Lower lobe of right lung (tissue), 2 donors: Measurements from ENCODE around the gene TMEM185B. TPM values are rescaled to one million over a fixed set of nuclear protein-coding genes. Genes with fewer than 3 reads are reported as not detected.
A peak's percentile ranks its signal among the peaks of the same experiment; 100 is the strongest.
"Not testable (repeated sequence)": the region's sequence is repeated elsewhere in the genome, so short reads cannot be mapped to it uniquely, and the experiment has no call there.

ENCODE experiments used
- ATAC-seq, 2 donors: fragments of 200-7000 bp; cut with Tn5 transposase; one replicate each; pipeline ENCODE4 v1.9.1; 2020 to 2022; ENCODE audit warnings: mild to moderate bottlenecking in 2 of 2, moderate library complexity in 2 of 2
- DNase-seq: peaks from one replicate; pipeline ENCODE4 v3.0.0-alpha.2; 2020
- H3K27ac ChIP-seq: fragments of 200-600 bp; one replicate; pipeline ENCODE4 v1.8.0; 2022
- H3K27me3 ChIP-seq: fragments of 200-600 bp; one replicate; pipeline ENCODE4 v1.8.0; 2022; ENCODE audit warnings: low read depth
- H3K36me3 ChIP-seq: fragments of 200-600 bp; one replicate; pipeline ENCODE4 v1.8.0; 2022; ENCODE audit warnings: mild to moderate bottlenecking
- H3K4me1 ChIP-seq: fragments of 200-600 bp; one replicate; pipeline ENCODE4 v1.8.0; 2022
- H3K4me3 ChIP-seq: fragments of 200-600 bp; one replicate; pipeline ENCODE4 v1.8.0; 2022; ENCODE audit warnings: mild to moderate bottlenecking
- H3K9me3 ChIP-seq: fragments of 200-600 bp; one replicate; pipeline ENCODE4 v1.8.0; 2022
- intact Hi-C: fragments of 100-400 bp; cut with DNase I; formaldehyde crosslinking; loops from one replicate; pipeline ENCODE4 v1.11.0; 2022
- total RNA-seq: library from RNA; stranded (reverse); fragmentation: NEBNext Ultra II Directional; extraction: Animal tissue kit (Norgen Biotek cat#: 25700); gene quantifications from one replicate; pipeline ENCODE4 v1.2.1, GENCODE V29; 2021
- TF ChIP-seq, protein P1 (sequence below): fragments of 200-600 bp; IDR thresholded peaks from one replicate; pipeline ENCODE4 v1.8.0; 2022; ENCODE audit warnings: antibody characterized with exemption, mild to moderate bottlenecking
- donor health status: DM: no; HTN: yes; CAD: no; lungs with severe emphysema.

The TMEM185B gene
- total RNA-seq, 1 donor from 2014 or later = 22.2 TPM

DNA sequence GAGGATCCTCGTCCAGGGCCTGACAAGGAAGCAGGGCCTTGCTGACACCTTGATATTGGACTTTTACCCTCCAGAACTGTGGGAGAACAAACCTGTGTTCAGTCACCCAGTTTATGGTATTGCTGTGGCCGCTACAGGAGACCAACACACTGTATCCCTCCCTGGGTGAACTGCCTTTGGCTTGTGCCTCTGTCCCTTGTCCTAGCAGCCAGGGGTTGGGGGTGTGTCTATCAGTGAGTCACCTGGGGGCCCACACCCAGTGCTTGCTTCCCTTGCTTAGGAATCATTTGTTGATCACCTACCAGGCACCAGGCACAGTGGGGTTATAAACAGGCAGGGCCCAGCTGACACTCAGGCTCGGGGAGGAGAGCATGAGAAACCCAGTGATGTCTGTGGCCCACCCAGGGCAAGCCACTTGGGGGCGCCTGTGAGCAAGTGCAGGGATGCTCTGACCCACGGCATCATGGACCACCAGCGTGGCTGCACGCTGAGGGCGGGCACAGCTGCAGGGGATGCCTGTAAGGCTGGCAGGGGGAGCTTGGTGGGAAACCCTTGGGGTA, 17.1 kb downstream of the TMEM185B start:
- TF ChIP-seq, protein P1, sequence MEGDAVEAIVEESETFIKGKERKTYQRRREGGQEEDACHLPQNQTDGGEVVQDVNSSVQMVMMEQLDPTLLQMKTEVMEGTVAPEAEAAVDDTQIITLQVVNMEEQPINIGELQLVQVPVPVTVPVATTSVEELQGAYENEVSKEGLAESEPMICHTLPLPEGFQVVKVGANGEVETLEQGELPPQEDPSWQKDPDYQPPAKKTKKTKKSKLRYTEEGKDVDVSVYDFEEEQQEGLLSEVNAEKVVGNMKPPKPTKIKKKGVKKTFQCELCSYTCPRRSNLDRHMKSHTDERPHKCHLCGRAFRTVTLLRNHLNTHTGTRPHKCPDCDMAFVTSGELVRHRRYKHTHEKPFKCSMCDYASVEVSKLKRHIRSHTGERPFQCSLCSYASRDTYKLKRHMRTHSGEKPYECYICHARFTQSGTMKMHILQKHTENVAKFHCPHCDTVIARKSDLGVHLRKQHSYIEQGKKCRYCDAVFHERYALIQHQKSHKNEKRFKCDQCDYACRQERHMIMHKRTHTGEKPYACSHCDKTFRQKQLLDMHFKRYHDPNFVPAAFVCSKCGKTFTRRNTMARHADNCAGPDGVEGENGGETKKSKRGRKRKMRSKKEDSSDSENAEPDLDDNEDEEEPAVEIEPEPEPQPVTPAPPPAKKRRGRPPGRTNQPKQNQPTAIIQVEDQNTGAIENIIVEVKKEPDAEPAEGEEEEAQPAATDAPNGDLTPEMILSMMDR = peak; percentile 49
- no peak overlapping the region for H3K27ac ChIP-seq
- peaks cover 12% of the 10 kb centered on the region for H3K4me1 ChIP-seq
- no peaks in the 10 kb centered on the region for H3K9me3 ChIP-seq
- H3K4me3 ChIP-seq = no peak overlapping the region
- DNase-seq (no peak), ATAC-seq (peak in 1 of 2 donors; percentile 9)
- no peaks in the 10 kb centered on the region for H3K27me3 ChIP-seq
- H3K36me3 ChIP-seq = no peaks in the 10 kb centered on the region
- intact Hi-C loops = no loop called here

DNA sequence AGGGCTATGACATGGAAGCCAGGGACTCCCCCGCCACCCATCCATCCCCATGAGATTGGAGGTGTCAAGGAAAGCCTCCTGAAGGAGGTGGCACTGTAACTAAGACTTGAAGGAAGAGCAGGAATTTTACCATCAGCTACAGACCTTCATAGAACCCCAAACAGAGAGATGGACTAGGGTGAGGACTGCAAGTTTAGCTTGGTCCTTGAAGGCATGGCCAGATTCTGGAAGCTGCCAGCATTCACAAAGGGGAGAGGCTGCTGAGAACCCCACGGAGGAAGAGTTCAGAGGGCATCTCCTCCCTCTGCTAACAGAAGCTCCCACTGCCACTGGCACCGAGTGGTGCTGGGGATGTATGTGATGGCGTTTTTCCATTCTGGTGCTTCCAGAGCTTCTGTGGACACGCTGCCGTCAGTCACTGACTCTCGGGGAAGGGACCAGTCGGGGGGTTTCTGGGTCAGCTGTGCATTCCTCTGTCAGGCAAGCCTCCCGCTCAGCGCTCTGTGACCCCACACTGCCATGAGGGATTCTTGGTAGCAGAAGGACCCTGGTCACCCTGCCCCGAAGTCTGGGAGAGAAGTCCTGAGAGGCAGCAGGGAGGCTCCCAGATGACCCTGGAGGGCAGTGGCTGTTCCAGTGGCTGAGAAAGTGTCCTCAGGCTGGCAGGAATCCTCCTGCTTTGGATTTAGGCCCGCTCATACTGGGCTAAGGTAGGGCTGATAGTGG, 18.1 kb downstream of the TMEM185B start:
- no peaks in the 10 kb centered on the region for H3K9me3 ChIP-seq
- intact Hi-C loops = no loop called here
- H3K36me3 ChIP-seq = no peaks in the 10 kb centered on the region
- TF ChIP-seq, protein P1 = no peak
- no peak overlapping the region for H3K27ac ChIP-seq
- no peaks in the 10 kb centered on the region for H3K27me3 ChIP-seq
- peaks cover 12% of the 10 kb centered on the region for H3K4me1 ChIP-seq
- H3K4me3 ChIP-seq = no peak overlapping the region
- no peak for DNase-seq
- ATAC-seq = no peak

DNA sequence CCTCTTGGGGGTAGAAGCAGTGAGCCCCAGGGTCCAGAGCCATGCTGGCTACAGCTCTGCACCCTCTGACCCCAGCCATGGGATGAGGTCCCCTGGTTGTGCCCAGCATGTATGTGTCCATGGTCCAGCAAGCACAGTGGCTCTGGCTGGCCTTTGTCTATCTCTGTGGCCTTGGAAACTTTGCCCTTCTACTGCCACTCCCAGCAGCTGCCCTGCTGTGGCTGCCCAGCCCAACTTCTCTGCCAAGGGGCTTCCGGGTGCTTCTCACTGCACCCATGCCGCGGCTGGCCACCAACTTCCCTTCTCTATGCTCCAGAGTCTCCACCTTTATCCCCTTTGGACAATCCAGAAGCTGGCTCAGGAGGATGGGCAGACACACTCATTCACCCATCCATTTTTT, 18.8 kb downstream of the TMEM185B start:
- Histone ChIP-seq H3K4me1 (peaks cover 12% of the 10 kb centered on the region), H3K4me3 (no peak overlapping the region), H3K36me3 (no peaks in the 10 kb centered on the region), H3K9me3 (no peaks in the 10 kb centered on the region), H3K27me3 (no peaks in the 10 kb centered on the region), H3K27ac (peak overlapping the region; percentile 13)
- TF ChIP-seq, protein P1 = no peak
- DNase-seq (no peak), ATAC-seq (no peak)
- intact Hi-C loops = no loop called here

DNA sequence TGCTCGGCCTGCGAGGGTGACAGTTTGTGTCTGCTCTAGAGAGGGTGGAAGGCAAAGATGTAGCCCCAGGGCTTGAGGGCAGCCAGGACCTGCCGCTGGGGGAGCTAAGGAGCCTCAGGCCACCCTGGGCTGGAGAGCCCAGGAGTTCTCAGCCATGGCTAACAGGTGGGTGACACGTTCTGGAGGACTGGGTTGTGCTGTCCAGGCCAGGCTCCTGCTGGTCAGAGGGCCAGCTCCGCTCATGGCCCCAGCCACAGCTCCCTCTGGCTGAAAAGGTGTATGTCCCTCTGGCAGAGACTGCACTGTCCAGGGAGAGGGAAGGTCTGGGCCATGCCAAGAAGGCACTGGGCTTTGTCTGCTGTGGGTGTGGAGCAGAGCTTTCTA, 19.2 kb downstream of the TMEM185B start:
- Histone ChIP-seq H3K27ac (peak overlapping the region; percentile 13), H3K27me3 (no peaks in the 10 kb centered on the region), H3K4me3 (no peak overlapping the region), H3K4me1 (peaks cover 12% of the 10 kb centered on the region), H3K9me3 (no peaks in the 10 kb centered on the region), H3K36me3 (no peaks in the 10 kb centered on the region)
- ATAC-seq (peak in 1 of 2 donors; percentile 14), DNase-seq (no peak)
- intact Hi-C loops = no loop called here
- TF ChIP-seq, protein P1 = no peak

DNA sequence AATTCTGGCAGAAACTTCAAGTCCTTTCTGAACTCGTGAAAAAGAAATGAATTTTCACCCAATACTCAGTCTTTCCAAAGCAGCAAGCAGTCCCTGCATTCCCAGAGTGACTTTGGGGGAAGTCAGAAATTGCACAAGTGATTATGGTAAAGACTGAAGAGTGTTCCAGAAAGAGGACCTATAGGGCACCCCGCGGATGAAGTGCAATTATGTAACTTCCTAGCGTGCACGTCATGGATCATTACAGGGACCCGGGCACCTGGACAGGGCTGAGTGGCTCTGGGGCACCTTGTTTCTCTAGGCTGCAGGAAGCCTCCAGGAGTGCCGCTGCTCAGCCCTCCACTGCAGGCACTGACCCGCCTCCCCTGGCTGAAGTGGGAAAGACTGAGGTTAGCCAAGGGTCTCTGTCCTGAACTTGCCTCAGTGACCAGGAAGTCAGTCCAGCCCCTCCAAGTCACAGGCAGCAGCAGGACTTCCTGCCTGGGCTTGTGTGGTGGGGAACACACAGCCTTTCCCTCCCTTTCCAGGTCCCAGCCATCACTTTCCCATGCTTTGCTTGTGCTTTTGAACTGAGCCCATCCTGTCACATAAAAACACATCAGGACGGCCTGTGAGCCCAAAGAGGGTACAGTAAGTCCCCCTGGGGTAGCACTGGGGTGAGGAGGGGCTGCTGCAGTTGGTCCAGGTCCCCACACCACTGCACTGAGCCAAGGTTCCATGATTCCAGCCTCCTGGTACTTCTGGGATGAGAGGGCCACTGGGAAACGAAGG, 19.8 kb downstream of the TMEM185B start:
- TF ChIP-seq, protein P1 = no peak
- no peak overlapping the region for H3K4me3 ChIP-seq
- H3K27me3 ChIP-seq = no peaks in the 10 kb centered on the region
- H3K4me1 ChIP-seq = peaks cover 12% of the 10 kb centered on the region
- ATAC-seq = peak; percentile 67 to 78
- DNase-seq = no peak
- no peaks in the 10 kb centered on the region for H3K36me3 ChIP-seq
- intact Hi-C loops = no loop called here
- peaks cover under 1% of the 10 kb centered on the region for H3K9me3 ChIP-seq
- peak overlapping the region; percentile 13 for H3K27ac ChIP-seq

DNA sequence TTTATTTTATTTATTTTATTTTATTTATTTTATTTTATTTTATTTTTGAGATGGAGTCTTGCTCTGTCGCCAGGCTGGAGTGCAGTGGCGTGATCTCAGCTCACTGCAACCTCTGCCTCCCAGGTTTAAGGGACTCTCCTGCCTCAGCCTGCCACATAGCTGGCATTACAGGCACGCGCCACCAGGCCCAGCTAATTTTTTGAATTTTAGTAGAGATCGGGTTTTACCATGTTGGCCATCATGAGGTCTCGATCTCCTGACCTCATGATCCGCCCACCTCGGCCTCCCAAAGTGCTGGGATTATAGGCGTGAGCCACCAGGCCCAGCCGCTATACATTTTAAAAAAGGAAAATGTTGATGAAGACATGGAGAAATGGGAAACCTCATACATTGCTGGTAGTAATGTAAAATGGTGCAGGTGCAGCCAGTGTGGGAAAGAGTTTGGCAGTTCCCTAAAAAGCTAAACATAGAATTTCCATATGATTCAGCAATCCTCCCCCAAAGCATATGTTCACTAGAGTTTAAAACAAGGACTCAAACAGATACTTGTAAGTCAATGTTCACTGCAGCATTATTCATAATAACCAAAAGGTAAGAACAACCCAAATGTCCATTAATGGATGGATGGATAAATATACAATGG, 23.3 kb downstream of the TMEM185B start:
- intact Hi-C loops, H3K27ac ChIP-seq, H3K4me3 ChIP-seq, DNase-seq, H3K36me3 ChIP-seq, ATAC-seq, H3K27me3 ChIP-seq: not testable (repeated sequence)
- Histone ChIP-seq H3K4me1 (peaks cover 12% of the 10 kb centered on the region), H3K9me3 (peaks cover 14% of the 10 kb centered on the region)
